GM12878 (cell line): Measurements from ENCODE around the gene FAM110A. TPM values are rescaled to one million over a fixed set of nuclear protein-coding genes. Genes with fewer than 3 reads are reported as not detected.

Experiments
- ATAC-seq: fragments of 200-7000 bp; cut with Tn5 transposase; 3 replicates; pipeline ENCODE4 v1.9.1; 2020; ENCODE audit warnings: mild to moderate bottlenecking, moderate library complexity
- BruUV-seq: library from RNA; stranded (reverse); fragments of 400-500 nt; replicated peaks from 2 replicates; lab custom pipeline; 2021; lab: Mats Ljungman, UMichigan
- CTCF ChIA-PET: fragments of 300-600 bp; sonication (Branson Sonifier 250); formaldehyde crosslinking; extraction: SDS; loops from one replicate; lab custom pipeline; 2021; ENCODE audit warnings: inconsistent platforms; lab: Yijun Ruan, JAX
- POLR2A ChIA-PET: fragments of 350-600 bp; formaldehyde crosslinking; extraction: SDS; loops from one replicate; lab custom pipeline; 2021; ENCODE audit warnings: inconsistent platforms; lab: Charles Lee
- RAD21 ChIA-PET: fragments of 300-600 bp; sonication (Branson Sonifier 250); formaldehyde crosslinking; loops from one replicate; lab custom pipeline; 2023; ENCODE audit warnings: antibody characterized with exemption; ENCODE audit not compliant: unreplicated experiment; lab: Charles Lee
- SMC1A ChIA-PET: fragments of 300-600 bp; sonication (Branson Sonifier 250); formaldehyde crosslinking; loops from one replicate; lab custom pipeline; 2023; ENCODE audit not compliant: unreplicated experiment, uncharacterized antibody; lab: Charles Lee
- DNase-seq: peaks from one replicate; pipeline ENCODE4 v3.0.0-alpha.2; 2011; ENCODE audit warnings: low read depth, low spot score
- FAIRE-seq: peaks from 3 replicates; lab custom pipeline; 2011; peaks lifted over from hg19 to GRCh38; lab: Jason Lieb, UNC
- H2AFZ ChIP-seq: 2 replicates; pipeline ENCODE4 v1.6.0; 2011; ENCODE audit warnings: low read depth, low read length, control low read depth; ENCODE audit not compliant: control insufficient read depth
- H3K27ac ChIP-seq: 2 replicates; pipeline ENCODE4 v1.5.1; 2011; ENCODE audit warnings: control low read depth; ENCODE audit not compliant: control insufficient read depth, insufficient read depth
- H3K27me3 ChIP-seq, 2 experiments: replicated peaks in 1 of 2; 2 replicates each; pipeline versions ENCODE4 v1.6.0 to v1.6.1; 2011; ENCODE audit warnings: low read length in 1 of 2; ENCODE audit not compliant: control insufficient read depth in 2 of 2, insufficient read depth in 2 of 2
- H3K36me3 ChIP-seq, 2 experiments: 2 replicates each; pipeline ENCODE4 v1.5.1; 2011; ENCODE audit warnings: low read length in 1 of 2; ENCODE audit not compliant: control insufficient read depth in 2 of 2, insufficient read depth in 2 of 2
- H3K4me1 ChIP-seq: 2 replicates; pipeline ENCODE4 v1.6.1; 2011; ENCODE audit warnings: mild to moderate bottlenecking, low read length, moderate library complexity, mixed read lengths; ENCODE audit not compliant: control insufficient read depth, insufficient read depth
- H3K4me2 ChIP-seq: 2 replicates; pipeline ENCODE4 v1.6.0; 2011; ENCODE audit warnings: control low read depth; ENCODE audit not compliant: control insufficient read depth, insufficient read depth
- H3K4me3 ChIP-seq: fragments of 200-600 bp; sonication (generic); 2 replicates; pipeline ENCODE4 v1.5.1; 2016
- H3K79me2 ChIP-seq: 2 replicates; pipeline ENCODE4 v1.6.0; 2011; ENCODE audit warnings: low read length; ENCODE audit not compliant: control insufficient read depth, insufficient read depth
- H3K9ac ChIP-seq: 2 replicates; pipeline ENCODE4 v1.8.0; 2011; ENCODE audit warnings: low read length, control low read depth, mixed read lengths; ENCODE audit not compliant: control insufficient read depth, insufficient read depth
- H3K9me3 ChIP-seq: replicated peaks from 3 replicates; pipeline ENCODE4 v1.5.1; 2011; ENCODE audit warnings: mild to moderate bottlenecking, low read length; ENCODE audit not compliant: control insufficient read depth, insufficient read depth
- H4K20me1 ChIP-seq: 2 replicates; pipeline ENCODE4 v1.6.0; 2011; ENCODE audit not compliant: control insufficient read depth, insufficient read depth
- CHD2 ChIP-seq: IDR thresholded peaks from 2 replicates; pipeline ENCODE4 v1.6.1; 2011; ENCODE audit warnings: low read depth, low read length, improper control_type of control experiment, borderline replicate concordance
- CHD4 ChIP-seq: fragments of 200-600 bp; sonication (generic); IDR thresholded peaks from 2 replicates; pipeline ENCODE4 v1.6.1; 2016; ENCODE audit warnings: mild to moderate bottlenecking
- E2F8 ChIP-seq: fragments of 450-650 bp; IDR thresholded peaks from 2 replicates; pipeline ENCODE4 v1.6.1; 2018; ENCODE audit warnings: mild to moderate bottlenecking, low read depth, moderate library complexity; ENCODE audit not compliant: partially characterized antibody
- EED ChIP-seq: sonication (generic); IDR thresholded peaks from 2 replicates; pipeline ENCODE4 v1.6.1; 2016; ENCODE audit warnings: antibody characterized with exemption, low read depth
- GABPA ChIP-seq: IDR thresholded peaks from 2 replicates; pipeline ENCODE4 v1.6.1; 2014; ENCODE audit warnings: antibody characterized with exemption, low read depth, mild to moderate bottlenecking, inconsistent platforms
- HDAC6 ChIP-seq: fragments of 200-600 bp; sonication (generic); IDR thresholded peaks from one replicate; pipeline ENCODE4 v1.8.0; 2017; ENCODE audit warnings: antibody characterized with exemption; ENCODE audit not compliant: unreplicated experiment
- JUND ChIP-seq: IDR thresholded peaks from 2 replicates; pipeline ENCODE4 v1.6.1; 2012; ENCODE audit warnings: low read depth, mild to moderate bottlenecking, low read length, improper control_type of control experiment, moderate library complexity
- MXI1 ChIP-seq: fragments of 150-350 bp; IDR thresholded peaks from 2 replicates; pipeline ENCODE4 v1.6.1; 2011; ENCODE audit warnings: low read depth, mild to moderate bottlenecking, inconsistent platforms, low read length, improper control_type of control experiment
- NFIC ChIP-seq: IDR thresholded peaks from 2 replicates; pipeline ENCODE4 v1.6.1; 2012; ENCODE audit warnings: low read depth, mild to moderate bottlenecking, inconsistent platforms, low read length, moderate library complexity
- PML ChIP-seq: IDR thresholded peaks from 2 replicates; pipeline ENCODE4 v1.6.1; 2012; ENCODE audit warnings: low read length, inconsistent platforms
- POLR2A ChIP-seq: IDR thresholded peaks from 2 replicates; pipeline ENCODE4 v1.6.1; 2011; ENCODE audit warnings: low read depth, mild to moderate bottlenecking, low read length
- RFX5 ChIP-seq: IDR thresholded peaks from 2 replicates; pipeline ENCODE4 v1.6.1; 2011; ENCODE audit warnings: low read depth, low read length, improper control_type of control experiment
- RUNX3 ChIP-seq: IDR thresholded peaks from 2 replicates; pipeline ENCODE4 v1.6.1; 2012; ENCODE audit warnings: low read length, inconsistent platforms
- SMARCA5 ChIP-seq: fragments of 450-650 bp; IDR thresholded peaks from 2 replicates; pipeline ENCODE4 v1.6.1; 2017; ENCODE audit warnings: mild to moderate bottlenecking
- SP1 ChIP-seq: IDR thresholded peaks from one replicate; pipeline ENCODE4 v1.6.1; 2011; ENCODE audit warnings: low read depth, low read length
- ZNF24 ChIP-seq: fragments of 450-650 bp; IDR thresholded peaks from 2 replicates; pipeline ENCODE4 v1.6.1; 2017; ENCODE audit warnings: antibody characterized with exemption, mild to moderate bottlenecking
- WGBS: methylation state at CpG from one replicate; pipeline ENCODE4 v1.1.6; 2016; ENCODE audit warnings: low lambda C conversion rate; ENCODE audit not compliant: insufficient replicate concordance, insufficient coverage; ENCODE audit errors: missing lambda C conversion rate; 5-methylcytosine and 5-hydroxymethylcytosine counted together
- in situ Hi-C: fragments of 300-500 bp; cut with MboI; formaldehyde crosslinking; loops from 9 replicates; pipeline ENCODE4 v1.14.3; 2018; ENCODE audit warnings: mixed read lengths
- intact Hi-C: fragments of 100-400 bp; cut with micrococcal nuclease; formaldehyde crosslinking; loops from one replicate; pipeline ENCODE4 v1.14.2; 2022; ENCODE audit not compliant: unreplicated experiment
- polyA plus RNA-seq, 11 experiments: library from polyadenylated mRNA; depleted of rRNA in 4 of 11; unstranded in 6 of 11; stranded (reverse) in 5 of 11; fragments of >200 nt; fragmentation: Nextera tagmentation in 4 of 11; fragmentation: Illumina TruSeq in 1 of 11; extraction: Ambion mirVana in 4 of 11; extraction: Trizol in 1 of 11; gene quantifications; 1 replicate in 1 of 11; 2 replicates in 10 of 11; pipeline versions ENCODE4 v1.2.1 to v1.2.3, GENCODE V29; 2011 to 2016; ENCODE audit warnings: inconsistent platforms in 2 of 11, missing spikeins in 2 of 11, low read depth in 1 of 11
- total RNA-seq, 4 experiments: library from RNA; depleted of rRNA in 3 of 4; stranded (reverse); fragments of >200 nt in 3 of 4; fragmentation: Illumina TruSeq in 1 of 4; extraction: Trizol in 1 of 4; gene quantifications; 2 replicates each; pipeline versions ENCODE4 v1.2.1 to v1.2.3, GENCODE V29; 2013 to 2021
- TF ChIP-seq, protein P1 (sequence below): IDR thresholded peaks from 2 replicates; pipeline ENCODE4 v1.6.1; 2011; ENCODE audit warnings: low read depth, mild to moderate bottlenecking, low read length, moderate library complexity, borderline replicate concordance; ENCODE audit errors: extremely low read depth
- TF ChIP-seq, protein P2 (sequence below): IDR thresholded peaks from 2 replicates; pipeline ENCODE4 v1.6.1; 2012; ENCODE audit warnings: low read length, inconsistent platforms
- TF ChIP-seq, protein P3 (sequence below): fragments of 450-650 bp; IDR thresholded peaks from 2 replicates; pipeline ENCODE4 v1.6.1; 2017; ENCODE audit warnings: mild to moderate bottlenecking

FAM110A gene
- total and polyA plus RNA-seq, 10 of the 15 experiments (the other 5 are each of a cell fraction or from before 2014, with no cell fraction given) = 1.1 to 14.8 (median 7.4) TPM

GRCh38 chr20:888057-888456, 54.5 kb downstream of the FAM110A start (continued):
- TF ChIP-seq, protein P1, sequence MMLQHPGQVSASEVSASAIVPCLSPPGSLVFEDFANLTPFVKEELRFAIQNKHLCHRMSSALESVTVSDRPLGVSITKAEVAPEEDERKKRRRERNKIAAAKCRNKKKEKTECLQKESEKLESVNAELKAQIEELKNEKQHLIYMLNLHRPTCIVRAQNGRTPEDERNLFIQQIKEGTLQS = no peak

GRCh38 chr20:889106-889505, 55.6 kb downstream of the FAM110A start:
- FAIRE-seq (no peak), ATAC-seq (no peak), DNase-seq (no peak)
- in situ Hi-C loops = no loop called here
- RAD21 ChIA-PET = no interaction called here
- 61% methylated on average over 5 of the region's 5 CpGs for WGBS
- Histone ChIP-seq H3K9me3 (no peaks in the 10 kb centered on the region; the same call in 2 of the 3 replicates), H2AFZ (no peak overlapping the region), H3K36me3 (no peaks in the 10 kb centered on the region), H3K27ac (no peak overlapping the region), H4K20me1 (no peaks in the 10 kb centered on the region), H3K4me3 (no peak overlapping the region), H3K4me2 (no peak overlapping the region), H3K79me2 (no peaks in the 10 kb centered on the region), H3K9ac (no peak overlapping the region), H3K4me1 (peaks cover 4% of the 10 kb centered on the region), H3K27me3 (peaks cover 0 to 1% of the 10 kb centered on the region in 2 experiments; a peak in 1 of 4 replicates)
- POLR2A ChIA-PET = no interaction called here
- SMC1A ChIA-PET = interaction anchor here (1.2 kb wide), 1 partner anchor 26 kb away, joined by 3 read pairs; no protein-coding TSS in a partner anchor
- CTCF ChIA-PET = interaction anchor here (0.8 to 1.3 kb wide), 3 partner anchors 18 to 74 kb away, joined by 3 to 6 read pairs (median 3); no protein-coding TSS in a partner anchor
- no peak for TF ChIP-seq NFIC
- no peak for TF ChIP-seq CHD2
- TF ChIP-seq, protein P2, sequence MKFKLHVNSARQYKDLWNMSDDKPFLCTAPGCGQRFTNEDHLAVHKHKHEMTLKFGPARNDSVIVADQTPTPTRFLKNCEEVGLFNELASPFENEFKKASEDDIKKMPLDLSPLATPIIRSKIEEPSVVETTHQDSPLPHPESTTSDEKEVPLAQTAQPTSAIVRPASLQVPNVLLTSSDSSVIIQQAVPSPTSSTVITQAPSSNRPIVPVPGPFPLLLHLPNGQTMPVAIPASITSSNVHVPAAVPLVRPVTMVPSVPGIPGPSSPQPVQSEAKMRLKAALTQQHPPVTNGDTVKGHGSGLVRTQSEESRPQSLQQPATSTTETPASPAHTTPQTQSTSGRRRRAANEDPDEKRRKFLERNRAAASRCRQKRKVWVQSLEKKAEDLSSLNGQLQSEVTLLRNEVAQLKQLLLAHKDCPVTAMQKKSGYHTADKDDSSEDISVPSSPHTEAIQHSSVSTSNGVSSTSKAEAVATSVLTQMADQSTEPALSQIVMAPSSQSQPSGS = no peak
- no peak for TF ChIP-seq EED
- no peak for TF ChIP-seq POLR2A
- TF ChIP-seq MXI1 = no peak
- TF ChIP-seq SP1 = no peak
- TF ChIP-seq, protein P3, sequence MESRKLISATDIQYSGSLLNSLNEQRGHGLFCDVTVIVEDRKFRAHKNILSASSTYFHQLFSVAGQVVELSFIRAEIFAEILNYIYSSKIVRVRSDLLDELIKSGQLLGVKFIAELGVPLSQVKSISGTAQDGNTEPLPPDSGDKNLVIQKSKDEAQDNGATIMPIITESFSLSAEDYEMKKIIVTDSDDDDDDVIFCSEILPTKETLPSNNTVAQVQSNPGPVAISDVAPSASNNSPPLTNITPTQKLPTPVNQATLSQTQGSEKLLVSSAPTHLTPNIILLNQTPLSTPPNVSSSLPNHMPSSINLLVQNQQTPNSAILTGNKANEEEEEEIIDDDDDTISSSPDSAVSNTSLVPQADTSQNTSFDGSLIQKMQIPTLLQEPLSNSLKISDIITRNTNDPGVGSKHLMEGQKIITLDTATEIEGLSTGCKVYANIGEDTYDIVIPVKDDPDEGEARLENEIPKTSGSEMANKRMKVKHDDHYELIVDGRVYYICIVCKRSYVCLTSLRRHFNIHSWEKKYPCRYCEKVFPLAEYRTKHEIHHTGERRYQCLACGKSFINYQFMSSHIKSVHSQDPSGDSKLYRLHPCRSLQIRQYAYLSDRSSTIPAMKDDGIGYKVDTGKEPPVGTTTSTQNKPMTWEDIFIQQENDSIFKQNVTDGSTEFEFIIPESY = no peak
- TF ChIP-seq GABPA = no peak
- TF ChIP-seq E2F8 = no peak
- no peak for TF ChIP-seq RFX5
- no peak for TF ChIP-seq ZNF24
- TF ChIP-seq RUNX3 = no peak
- TF ChIP-seq JUND = no peak
- no peak for TF ChIP-seq SMARCA5
- TF ChIP-seq HDAC6 = no peak
- TF ChIP-seq CHD4 = no peak
- no peak for TF ChIP-seq PML
- no TSS peak for BruUV-seq
- intact Hi-C loops = no loop called here
